ENCODE measurements around the gene CNBD2. TPM values are rescaled to one million over a fixed set of nuclear protein-coding genes. Genes with fewer than 3 reads are reported as not detected.

The CNBD2 gene
- total and polyA plus RNA-seq, 4 donors: 2.2 to 3.1 (median 2.5) TPM

DNA sequence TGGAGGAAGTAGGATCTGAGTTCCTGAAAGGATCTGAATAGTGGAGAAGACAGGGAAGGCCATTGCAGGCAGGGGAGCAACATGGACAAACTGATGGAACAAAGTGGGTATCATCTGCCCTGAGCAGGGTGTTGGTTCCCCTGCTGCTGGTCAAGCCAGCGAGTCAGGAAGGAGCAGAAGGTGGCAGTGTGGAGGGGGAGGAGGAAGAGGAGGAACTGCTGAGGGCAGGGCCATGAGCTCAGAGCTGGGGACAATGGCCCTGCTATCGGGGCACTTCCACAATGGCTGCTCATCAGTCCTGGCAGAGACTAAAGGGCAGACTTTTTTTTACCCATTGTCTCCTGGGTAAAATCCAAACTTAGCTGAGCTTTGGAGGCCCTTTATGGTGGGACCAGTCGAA, 13.6 kb downstream of the CNBD2 start:
- TF ChIP-seq SP1 (IDR thresholded peaks at IDR 0.05): no peak
- no peak for DNase-seq (ENCODE audit: low spot score)
- Histone ChIP-seq H3K27ac (ENCODE audit: low read depth in 1 of 2, low read length in 2 of 2) (no peak overlapping the region), H3K9ac (ENCODE audit: low read depth in 1 of 2, low read length in 2 of 2) (no peak overlapping the region), H3K9me3 (ENCODE audit: control insufficient read depth in 4 of 4, low read length in 3 of 4) (no peaks in the 10 kb centered on the region), H3K27me3 (ENCODE audit: control insufficient read depth in 4 of 4, insufficient read depth in 4 of 4, low read length in 3 of 4) (no peaks in the 10 kb centered on the region), H3K4me1 (ENCODE audit: control insufficient read depth in 4 of 4, insufficient read depth in 4 of 4, low read length in 3 of 4) (no peaks in the 10 kb centered on the region), H3K36me3 (ENCODE audit: control insufficient read depth in 4 of 4, insufficient read depth in 3 of 4, low read depth in 1 of 4, low read length in 3 of 4) (no peaks in the 10 kb centered on the region), H3K4me3 (ENCODE audit: low read depth in 1 of 3, low read length in 3 of 3) (no peak overlapping the region)
- WGBS: 61% methylated on average over 3 of the region's 3 CpGs

- Histone ChIP-seq H3K9ac (ENCODE audit: low read depth in 1 of 2, low read length in 2 of 2) (no peak overlapping the region), H3K4me1 (ENCODE audit: control insufficient read depth in 4 of 4, insufficient read depth in 4 of 4, low read length in 3 of 4) (no peaks in the 10 kb centered on the region), H3K4me3 (ENCODE audit: low read depth in 1 of 3, low read length in 3 of 3) (no peak overlapping the region), H3K27ac (ENCODE audit: low read depth in 1 of 2, low read length in 2 of 2) (no peak overlapping the region), H3K27me3 (ENCODE audit: control insufficient read depth in 4 of 4, insufficient read depth in 4 of 4, low read length in 3 of 4) (no peaks in the 10 kb centered on the region), H3K9me3 (ENCODE audit: control insufficient read depth in 4 of 4, low read length in 3 of 4) (no peaks in the 10 kb centered on the region), H3K36me3 (ENCODE audit: control insufficient read depth in 4 of 4, insufficient read depth in 3 of 4, low read depth in 1 of 4, low read length in 3 of 4) (no peaks in the 10 kb centered on the region)
- no peak for DNase-seq (ENCODE audit: low spot score)
- WGBS: 74% methylated on average over 6 of the region's 6 CpGs
- TF ChIP-seq SP1 (IDR thresholded peaks at IDR 0.05) (no peak), MAX (IDR thresholded peaks at IDR 0.05) (no peak), RXRA (IDR thresholded peaks at IDR 0.05) (no peak), RAD21 (IDR thresholded peaks at IDR 0.05) (no peak), HNF4A (conservative IDR thresholded peaks at IDR 0.05) (no peak), ZBTB33 (IDR thresholded peaks at IDR 0.05) (no peak), GABPA (IDR thresholded peaks at IDR 0.05 in 1 of 2, conservative IDR thresholded peaks at IDR 0.05 in 1 of 2) (no peak), EGR1 (IDR thresholded peaks at IDR 0.05; ENCODE audit: low read depth in 2 of 2) (no peak), YY1 (IDR thresholded peaks at IDR 0.05) (no peak), ATF3 (IDR thresholded peaks at IDR 0.05) (no peak), FOXA1 (IDR thresholded peaks at IDR 0.05) (no peak), FOXA2 (IDR thresholded peaks at IDR 0.05) (no peak), TAF1 (conservative IDR thresholded peaks at IDR 0.05) (no peak), REST (IDR thresholded peaks at IDR 0.05) (no peak), CTCF (IDR thresholded peaks at IDR 0.05; ENCODE audit: low read depth, low read length, missing input control) (no peak), JUND (IDR thresholded peaks at IDR 0.05) (no peak), HNF4G (IDR thresholded peaks at IDR 0.05) (no peak)
Measured at GRCh38 chr20:35984382-35984781, 16.0 kb downstream of the CNBD2 start.
